Measurements from ENCODE around the gene KCTD13.

DNA sequence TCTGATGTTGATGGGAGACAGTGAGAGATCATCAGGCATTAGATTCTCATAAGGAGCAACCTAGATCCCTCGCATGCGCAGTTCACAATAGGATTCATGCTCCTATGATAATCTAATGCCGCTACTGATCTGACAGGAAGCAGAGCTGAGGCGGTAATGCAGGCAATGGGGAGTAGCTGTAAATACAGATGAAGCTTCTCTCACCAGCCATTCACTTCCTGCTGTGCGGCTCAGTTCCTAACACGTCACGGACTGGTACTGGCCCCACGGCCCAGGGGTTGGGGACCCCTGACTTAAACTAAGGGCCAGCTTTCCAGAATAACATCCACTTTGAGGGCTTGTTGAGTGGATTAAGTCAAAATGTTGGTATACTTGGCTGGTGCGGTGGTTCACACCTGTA lies 33.3 kb upstream of the KCTD13 start:
- TF ChIP-seq, protein P1, sequence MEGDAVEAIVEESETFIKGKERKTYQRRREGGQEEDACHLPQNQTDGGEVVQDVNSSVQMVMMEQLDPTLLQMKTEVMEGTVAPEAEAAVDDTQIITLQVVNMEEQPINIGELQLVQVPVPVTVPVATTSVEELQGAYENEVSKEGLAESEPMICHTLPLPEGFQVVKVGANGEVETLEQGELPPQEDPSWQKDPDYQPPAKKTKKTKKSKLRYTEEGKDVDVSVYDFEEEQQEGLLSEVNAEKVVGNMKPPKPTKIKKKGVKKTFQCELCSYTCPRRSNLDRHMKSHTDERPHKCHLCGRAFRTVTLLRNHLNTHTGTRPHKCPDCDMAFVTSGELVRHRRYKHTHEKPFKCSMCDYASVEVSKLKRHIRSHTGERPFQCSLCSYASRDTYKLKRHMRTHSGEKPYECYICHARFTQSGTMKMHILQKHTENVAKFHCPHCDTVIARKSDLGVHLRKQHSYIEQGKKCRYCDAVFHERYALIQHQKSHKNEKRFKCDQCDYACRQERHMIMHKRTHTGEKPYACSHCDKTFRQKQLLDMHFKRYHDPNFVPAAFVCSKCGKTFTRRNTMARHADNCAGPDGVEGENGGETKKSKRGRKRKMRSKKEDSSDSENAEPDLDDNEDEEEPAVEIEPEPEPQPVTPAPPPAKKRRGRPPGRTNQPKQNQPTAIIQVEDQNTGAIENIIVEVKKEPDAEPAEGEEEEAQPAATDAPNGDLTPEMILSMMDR (IDR thresholded peaks at IDR 0.05; ENCODE audit: insufficient read depth, low read length, poor library complexity, severe bottlenecking) = no peak
- TF ChIP-seq EZH2phosphoT487 (conservative IDR thresholded peaks at IDR 0.05; ENCODE audit: low read length) = no peak

All from SU-DHL-6 (cell line).